ENCODE results near the gene DCHS1. TPM values are rescaled to one million over a fixed set of nuclear protein-coding genes. Genes with fewer than 3 reads are reported as not detected.

DCHS1 gene
- total RNA-seq, 3 donors from 2014 or later = 3.5 to 38.8 (median 6.0) TPM

DNA sequence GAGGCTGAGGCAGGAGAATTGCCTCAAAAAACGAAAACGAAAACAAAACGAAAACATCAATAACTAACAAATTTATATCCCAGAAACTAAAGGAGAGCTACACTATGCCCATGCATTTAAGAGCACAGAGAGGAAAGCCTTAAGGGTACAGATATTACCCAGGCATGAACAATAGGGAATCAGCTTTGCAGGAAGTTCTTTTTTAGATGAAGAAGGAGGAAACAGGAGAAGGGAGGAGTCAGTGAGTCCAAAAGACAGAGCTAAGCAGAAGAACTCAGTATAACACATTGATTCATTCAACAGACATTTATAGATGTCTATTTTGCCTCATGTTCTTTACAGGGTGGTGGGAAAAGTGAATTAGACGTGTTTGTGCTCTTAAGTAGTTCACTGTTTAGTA, 19.3 kb upstream of the DCHS1 start:
- ATAC-seq (no peak), DNase-seq (no peak)
- H3K4me3 ChIP-seq = no peak overlapping the region
- no peaks in the 10 kb centered on the region for H3K9me3 ChIP-seq
- no peaks in the 10 kb centered on the region for H3K4me1 ChIP-seq (ENCODE audit: low read depth)
- no peaks in the 10 kb centered on the region for H3K36me3 ChIP-seq (ENCODE audit: low read depth)
- TF ChIP-seq, protein P1, sequence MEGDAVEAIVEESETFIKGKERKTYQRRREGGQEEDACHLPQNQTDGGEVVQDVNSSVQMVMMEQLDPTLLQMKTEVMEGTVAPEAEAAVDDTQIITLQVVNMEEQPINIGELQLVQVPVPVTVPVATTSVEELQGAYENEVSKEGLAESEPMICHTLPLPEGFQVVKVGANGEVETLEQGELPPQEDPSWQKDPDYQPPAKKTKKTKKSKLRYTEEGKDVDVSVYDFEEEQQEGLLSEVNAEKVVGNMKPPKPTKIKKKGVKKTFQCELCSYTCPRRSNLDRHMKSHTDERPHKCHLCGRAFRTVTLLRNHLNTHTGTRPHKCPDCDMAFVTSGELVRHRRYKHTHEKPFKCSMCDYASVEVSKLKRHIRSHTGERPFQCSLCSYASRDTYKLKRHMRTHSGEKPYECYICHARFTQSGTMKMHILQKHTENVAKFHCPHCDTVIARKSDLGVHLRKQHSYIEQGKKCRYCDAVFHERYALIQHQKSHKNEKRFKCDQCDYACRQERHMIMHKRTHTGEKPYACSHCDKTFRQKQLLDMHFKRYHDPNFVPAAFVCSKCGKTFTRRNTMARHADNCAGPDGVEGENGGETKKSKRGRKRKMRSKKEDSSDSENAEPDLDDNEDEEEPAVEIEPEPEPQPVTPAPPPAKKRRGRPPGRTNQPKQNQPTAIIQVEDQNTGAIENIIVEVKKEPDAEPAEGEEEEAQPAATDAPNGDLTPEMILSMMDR (IDR thresholded peaks at IDR 0.05) = no peak
- intact Hi-C loops (cut with DNase I, micrococcal nuclease) = no loop called here

DNA sequence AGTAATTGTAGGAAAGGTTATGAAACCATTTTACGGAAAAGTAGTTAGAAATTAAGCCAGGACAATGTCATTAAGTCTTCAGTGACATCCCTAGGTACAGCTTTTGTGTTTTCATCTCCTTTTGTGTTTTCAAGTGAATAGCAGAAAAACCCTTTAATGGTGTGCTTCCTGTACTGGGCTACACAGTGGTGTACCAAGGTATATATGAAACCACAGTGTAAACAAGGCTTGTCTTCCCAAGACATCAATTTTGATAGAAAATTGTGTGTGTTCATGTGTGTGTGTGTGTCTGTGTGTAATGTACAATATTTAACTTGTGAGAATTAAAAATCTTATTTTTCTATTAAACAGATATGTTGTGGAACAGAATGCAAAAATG, 18.6 kb upstream of the DCHS1 start:
- DNase-seq (no peak), ATAC-seq (no peak)
- Histone ChIP-seq H3K4me1 (ENCODE audit: low read depth) (no peaks in the 10 kb centered on the region), H3K9me3 (no peaks in the 10 kb centered on the region), H3K36me3 (ENCODE audit: low read depth) (no peaks in the 10 kb centered on the region), H3K4me3 (no peak overlapping the region)
- intact Hi-C loops (cut with DNase I, micrococcal nuclease) = no loop called here
- TF ChIP-seq, protein P1 (IDR thresholded peaks at IDR 0.05) = no peak

DNA sequence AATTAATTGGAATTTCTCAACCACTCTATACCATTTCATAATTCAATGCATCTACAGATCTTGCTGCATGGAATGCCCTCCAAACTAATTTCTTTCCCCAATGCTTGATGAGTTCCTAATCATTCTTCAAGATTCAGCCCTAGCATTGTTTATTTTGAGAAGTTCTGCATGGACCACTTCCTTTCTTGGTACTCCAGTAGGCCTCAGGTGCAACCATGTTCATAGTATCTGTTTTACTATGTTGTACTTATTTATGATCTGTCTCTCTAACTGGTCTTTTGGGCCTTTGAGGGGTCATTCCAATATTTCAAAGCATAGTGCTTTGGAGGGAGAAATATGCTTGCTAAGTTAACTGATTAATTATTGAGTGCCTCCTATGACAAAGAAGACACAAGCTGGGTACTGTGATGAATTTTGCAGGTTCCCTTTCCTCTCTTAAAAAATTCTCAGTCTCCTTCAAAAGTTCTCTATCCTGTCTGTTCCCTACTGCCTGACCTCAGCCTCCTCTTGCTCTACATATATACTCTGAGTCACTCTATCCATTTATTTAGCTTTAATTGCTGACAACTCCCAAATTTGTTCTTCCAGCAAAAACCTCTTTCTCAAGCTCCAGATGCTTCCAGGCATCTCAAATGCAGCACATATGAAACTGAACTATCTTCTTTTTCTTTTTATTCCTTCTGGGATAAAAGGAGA, 18.1 kb upstream of the DCHS1 start:
- no peak for DNase-seq
- H3K36me3 ChIP-seq (ENCODE audit: low read depth) = no peaks in the 10 kb centered on the region
- H3K4me1 ChIP-seq (ENCODE audit: low read depth) = no peaks in the 10 kb centered on the region
- no peak for ATAC-seq
- H3K9me3 ChIP-seq = no peaks in the 10 kb centered on the region
- no peak overlapping the region for H3K4me3 ChIP-seq
- TF ChIP-seq, protein P1 (IDR thresholded peaks at IDR 0.05) = no peak
- intact Hi-C loops (cut with DNase I, micrococcal nuclease) = no loop called here

DNA sequence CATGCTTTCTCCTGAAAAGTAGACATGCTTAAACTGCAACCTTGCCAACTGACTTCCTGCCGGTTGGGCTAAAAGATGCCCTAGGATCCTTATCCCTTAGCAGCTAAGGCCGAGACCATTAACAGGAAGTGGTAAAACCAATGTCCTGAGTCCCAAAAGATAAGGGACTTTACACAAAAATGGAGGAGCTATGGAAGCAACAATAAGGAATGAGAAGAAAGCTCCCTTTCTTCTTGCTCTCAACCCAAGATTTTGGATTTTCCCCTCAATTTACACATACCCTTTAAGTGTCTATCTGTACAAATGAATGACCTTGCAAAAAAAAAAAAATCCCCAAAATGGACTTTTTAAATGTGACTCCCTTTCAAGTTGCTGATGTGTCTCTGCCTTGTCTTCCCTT, 16.4 kb upstream of the DCHS1 start:
- TF ChIP-seq, protein P1 (IDR thresholded peaks at IDR 0.05) = no peak
- H3K36me3 ChIP-seq (ENCODE audit: low read depth) = no peaks in the 10 kb centered on the region
- no peak for ATAC-seq
- DNase-seq = no peak
- intact Hi-C loops (cut with DNase I, micrococcal nuclease) = no loop called here
- no peaks in the 10 kb centered on the region for H3K4me1 ChIP-seq (ENCODE audit: low read depth)
- H3K9me3 ChIP-seq = no peaks in the 10 kb centered on the region
- H3K4me3 ChIP-seq = no peak overlapping the region

DNA sequence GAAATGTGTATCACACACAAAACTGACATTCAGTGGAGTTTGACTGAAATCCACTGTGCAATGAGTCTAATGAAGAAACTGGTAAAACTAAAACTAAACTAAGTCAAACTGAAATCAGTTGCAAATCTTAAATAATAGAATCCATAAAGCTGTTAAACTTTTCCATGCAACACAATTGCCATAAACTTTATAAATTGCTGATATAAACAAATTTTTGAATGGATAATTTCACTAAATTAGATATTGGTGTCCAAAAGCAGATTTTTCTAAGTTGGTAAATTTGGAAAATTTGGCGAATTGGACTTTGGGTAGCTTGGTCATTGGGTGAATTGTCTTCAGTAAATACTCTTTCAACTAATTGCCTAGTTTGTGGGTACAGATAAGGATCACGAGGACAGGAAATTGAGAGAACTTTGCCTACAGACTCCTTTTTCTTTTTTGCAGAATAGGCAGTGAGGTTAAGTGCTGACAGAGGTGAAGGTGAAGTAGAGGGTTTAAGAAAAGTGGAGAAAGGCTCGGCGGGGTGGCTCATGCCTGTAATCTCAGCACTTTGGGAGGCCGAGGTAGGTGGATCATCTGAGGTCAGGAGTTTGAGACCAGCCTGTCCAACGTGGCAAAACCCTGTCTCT, 14.7 kb upstream of the DCHS1 start:
- intact Hi-C loops (cut with DNase I, micrococcal nuclease) = no loop called here
- Histone ChIP-seq H3K36me3 (ENCODE audit: low read depth) (no peaks in the 10 kb centered on the region), H3K4me1 (ENCODE audit: low read depth) (no peaks in the 10 kb centered on the region), H3K9me3 (no peaks in the 10 kb centered on the region), H3K4me3 (no peak overlapping the region)
- DNase-seq = no peak
- TF ChIP-seq, protein P1 (IDR thresholded peaks at IDR 0.05) = no peak
- no peak for ATAC-seq
